MCF 10A (cell line): ENCODE measurements around the gene ERGIC1. TPM values are rescaled to one million over a fixed set of nuclear protein-coding genes. Genes with fewer than 3 reads are reported as not detected.

Experiments
- BruUV-seq: library from RNA; stranded (reverse); fragments of 400-500 nt; replicated peaks from 2 replicates; lab custom pipeline; 2021; lab: Mats Ljungman, UMichigan
- CTCF ChIA-PET: fragments of 300-600 bp; sonication (Branson Sonifier 250); formaldehyde crosslinking; extraction: SDS; loops from one replicate; lab custom pipeline; 2021; ENCODE audit warnings: antibody characterized with exemption, inconsistent platforms; lab: Yijun Ruan, JAX
- POLR2A ChIA-PET: fragments of 300-600, 350-650 bp; sonication (Branson Sonifier 250); formaldehyde crosslinking; extraction: SDS; loops from one replicate; lab custom pipeline; 2020; ENCODE audit warnings: antibody characterized with exemption, inconsistent platforms; lab: Yijun Ruan, JAX
- DNase-seq: peaks from one replicate; pipeline ENCODE4 v3.0.0-alpha.2; 2018; ENCODE audit not compliant: unreplicated experiment
- H3K27ac Mint-ChIP-seq: one replicate; pipeline ENCODE4 v1.8.0; 2022; ENCODE audit warnings: mild to moderate bottlenecking, low read depth, mixed read lengths; ENCODE audit not compliant: unreplicated experiment
- H3K27me3 Mint-ChIP-seq: one replicate; pipeline ENCODE4 v1.8.0; 2022; ENCODE audit warnings: mixed read lengths; ENCODE audit not compliant: insufficient read depth, unreplicated experiment
- H3K36me3 Mint-ChIP-seq: one replicate; pipeline ENCODE4 v1.8.0; 2022; ENCODE audit warnings: mild to moderate bottlenecking, moderate library complexity, mixed read lengths; ENCODE audit not compliant: insufficient read depth, unreplicated experiment
- H3K4me1 Mint-ChIP-seq: one replicate; pipeline ENCODE4 v1.8.0; 2022; ENCODE audit warnings: mixed read lengths; ENCODE audit not compliant: insufficient read depth, unreplicated experiment
- H3K4me3 Mint-ChIP-seq: one replicate; pipeline ENCODE4 v1.8.0; 2022; ENCODE audit warnings: mild to moderate bottlenecking, moderate library complexity, mixed read lengths; ENCODE audit not compliant: unreplicated experiment
- H3K9me3 Mint-ChIP-seq: one replicate; pipeline ENCODE4 v1.8.0; 2022; ENCODE audit warnings: mixed read lengths; ENCODE audit not compliant: unreplicated experiment
- intact Hi-C: fragments of 100-400 bp; cut with micrococcal nuclease; formaldehyde crosslinking; loops from 2 replicates; pipeline ENCODE4 v1.14.1; 2022
- total RNA-seq: library from RNA; stranded (reverse); gene quantifications from 2 replicates; pipeline ENCODE4 v1.2.3, GENCODE V29; 2022
- TF ChIP-seq, protein P1 (sequence below): fragments of 200-600 bp; IDR thresholded peaks from one replicate; pipeline ENCODE4 v1.8.0; 2022; ENCODE audit warnings: antibody characterized with exemption, mild to moderate bottlenecking; ENCODE audit not compliant: unreplicated experiment

Gene ERGIC1
- total RNA-seq, 1 experiment from 2014 or later, result 257 TPM

DNA sequence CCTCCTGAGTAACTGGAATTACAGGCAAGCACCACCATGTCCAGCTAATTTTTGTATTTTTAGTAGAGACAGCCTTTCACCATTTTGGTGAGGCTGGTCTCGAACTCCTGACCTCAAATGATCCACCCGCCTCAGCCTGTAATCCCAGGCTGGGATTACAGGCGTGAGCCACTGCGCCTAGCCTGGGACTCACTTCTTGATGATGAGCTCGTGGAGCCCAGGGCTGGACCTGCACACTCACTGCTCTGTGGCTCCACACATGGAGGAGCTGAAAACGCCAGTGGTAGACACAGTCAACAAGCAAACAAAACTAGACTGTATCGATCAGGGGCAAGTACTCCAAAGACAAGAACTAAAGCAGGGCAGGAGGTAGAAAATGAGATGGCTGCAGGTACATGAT lies 65.4 kb downstream of the ERGIC1 start:
- TSS peak; percentile 88 for BruUV-seq
- no peak for DNase-seq
- TF ChIP-seq, protein P1, sequence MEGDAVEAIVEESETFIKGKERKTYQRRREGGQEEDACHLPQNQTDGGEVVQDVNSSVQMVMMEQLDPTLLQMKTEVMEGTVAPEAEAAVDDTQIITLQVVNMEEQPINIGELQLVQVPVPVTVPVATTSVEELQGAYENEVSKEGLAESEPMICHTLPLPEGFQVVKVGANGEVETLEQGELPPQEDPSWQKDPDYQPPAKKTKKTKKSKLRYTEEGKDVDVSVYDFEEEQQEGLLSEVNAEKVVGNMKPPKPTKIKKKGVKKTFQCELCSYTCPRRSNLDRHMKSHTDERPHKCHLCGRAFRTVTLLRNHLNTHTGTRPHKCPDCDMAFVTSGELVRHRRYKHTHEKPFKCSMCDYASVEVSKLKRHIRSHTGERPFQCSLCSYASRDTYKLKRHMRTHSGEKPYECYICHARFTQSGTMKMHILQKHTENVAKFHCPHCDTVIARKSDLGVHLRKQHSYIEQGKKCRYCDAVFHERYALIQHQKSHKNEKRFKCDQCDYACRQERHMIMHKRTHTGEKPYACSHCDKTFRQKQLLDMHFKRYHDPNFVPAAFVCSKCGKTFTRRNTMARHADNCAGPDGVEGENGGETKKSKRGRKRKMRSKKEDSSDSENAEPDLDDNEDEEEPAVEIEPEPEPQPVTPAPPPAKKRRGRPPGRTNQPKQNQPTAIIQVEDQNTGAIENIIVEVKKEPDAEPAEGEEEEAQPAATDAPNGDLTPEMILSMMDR, result no peak
- Mint-ChIP-seq H3K9me3 (no peaks in the 10 kb centered on the region), H3K4me1 (peaks cover 88% of the 10 kb centered on the region), H3K27me3 (no peaks in the 10 kb centered on the region), H3K36me3 (peaks cover 81% of the 10 kb centered on the region), H3K4me3 (no peak overlapping the region), H3K27ac (peak overlapping the region; percentile 98)
- POLR2A ChIA-PET, result interaction anchor here (0.7 to 13.3 kb wide), 32 partner anchors 9 to 189 kb away, joined by 3 to 910 read pairs (median 6); partner anchors contain the start of genes ATP6V0E1 and DUSP1
- CTCF ChIA-PET, result interaction anchor here (0.6 to 3.4 kb wide), 18 partner anchors 12 to 186 kb away, joined by 3 to 22 read pairs (median 4); partner anchors contain the start of gene DUSP1
- intact Hi-C loops, result no loop called here

DNA sequence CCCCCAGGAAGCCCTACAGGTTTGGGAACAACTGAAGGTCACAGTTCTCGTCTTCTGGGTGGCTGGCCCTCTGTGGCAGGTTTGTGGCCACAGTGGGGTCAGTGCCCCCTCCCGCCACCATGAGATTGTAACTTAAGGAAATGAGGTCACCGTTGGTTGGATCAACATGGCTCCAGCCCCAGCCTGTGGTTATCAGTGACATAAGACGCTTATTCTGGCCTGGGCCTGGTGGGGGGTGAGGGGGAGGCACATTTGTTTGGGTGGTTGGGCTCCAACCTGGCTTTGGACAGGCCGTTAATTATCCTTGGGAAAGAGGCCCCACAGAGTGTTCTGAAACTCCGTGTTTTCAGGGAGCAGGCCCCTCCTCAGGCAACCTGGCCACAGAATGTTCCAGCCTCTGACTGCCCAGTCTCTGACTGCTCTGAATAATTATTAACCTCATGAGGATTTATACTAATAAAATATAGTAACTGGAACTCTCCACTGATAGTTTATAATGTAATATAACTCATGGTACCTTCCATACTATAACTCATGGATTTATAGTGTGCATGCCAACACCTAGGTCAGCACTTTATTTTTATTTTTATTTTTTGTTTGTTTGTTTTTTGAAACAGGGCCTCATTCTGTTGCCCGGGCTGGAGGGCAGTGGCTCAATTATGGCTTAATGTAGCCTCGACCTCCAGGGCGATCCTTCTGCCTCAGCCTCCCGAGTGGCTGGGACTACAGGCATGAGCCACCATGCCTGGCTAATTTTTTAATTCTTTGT lies 67.1 kb downstream of the ERGIC1 start:
- Mint-ChIP-seq H3K36me3 (peaks cover 79% of the 10 kb centered on the region), H3K4me3 (peak overlapping the region; percentile 38), H3K27ac (peak overlapping the region; percentile 98), H3K9me3 (no peaks in the 10 kb centered on the region), H3K4me1 (peaks cover 93% of the 10 kb centered on the region), H3K27me3 (no peaks in the 10 kb centered on the region)
- no TSS peak for BruUV-seq
- TF ChIP-seq, protein P1, result no peak
- intact Hi-C loops, result loop anchor here (5.0 kb wide), 3 partner anchors 34 to 169 kb away; no protein-coding TSS in a partner anchor
- peak; percentile 87 for DNase-seq
- POLR2A ChIA-PET, result interaction anchor here (0.9 to 13.3 kb wide), 15 partner anchors 10 to 190 kb away, joined by 3 to 910 read pairs (median 10); partner anchors contain the start of gene DUSP1
- CTCF ChIA-PET, result interaction anchor here (0.5 to 3.4 kb wide), 15 partner anchors 14 to 905 kb away, joined by 3 to 22 read pairs (median 3); no protein-coding TSS in a partner anchor

DNA sequence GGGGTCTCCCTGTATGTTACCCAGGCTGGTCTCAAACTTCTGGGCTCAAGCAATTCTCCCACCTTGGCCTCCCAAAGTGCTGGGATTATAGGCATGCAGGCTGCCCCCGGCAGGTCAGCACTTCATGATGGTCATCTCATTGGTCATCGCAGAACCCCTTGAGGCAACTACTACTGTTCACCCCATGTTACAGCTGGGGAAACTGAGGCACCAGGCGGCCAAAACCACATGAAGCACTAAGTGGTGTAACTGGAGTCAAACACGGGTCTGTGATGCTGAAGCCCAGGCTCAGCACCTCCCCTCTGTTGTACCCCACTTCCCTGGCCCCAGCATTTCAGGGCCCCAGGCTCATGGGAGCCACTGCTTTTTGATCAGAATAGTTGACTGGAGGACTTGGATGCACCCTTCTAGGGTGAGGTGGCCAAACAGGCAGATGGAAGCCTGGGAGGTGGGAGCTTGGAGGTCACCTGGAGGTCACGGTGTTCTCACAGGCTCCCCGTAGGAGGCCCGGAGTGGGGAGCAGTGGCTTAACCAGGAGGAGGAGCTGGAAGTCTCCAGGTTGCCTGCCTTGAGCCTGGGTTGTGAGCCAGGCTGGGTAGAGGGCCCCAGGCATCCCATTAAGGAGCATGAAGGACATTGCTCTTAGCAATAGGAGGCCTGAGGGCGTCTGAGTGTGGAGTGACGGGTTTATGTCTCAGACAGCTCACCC lies 67.9 kb downstream of the ERGIC1 start:
- peaks cover 74% of the 10 kb centered on the region for H3K36me3 Mint-ChIP-seq
- intact Hi-C loops, result loop anchor here (5.0 kb wide), 3 partner anchors 35 to 170 kb away; no protein-coding TSS in a partner anchor
- BruUV-seq, result no TSS peak
- ChIA-PET CTCF (interaction anchor here (0.6 to 3.4 kb wide), 11 partner anchors 14 to 905 kb away, joined by 3 to 15 read pairs (median 3); no protein-coding TSS in a partner anchor), POLR2A (interaction anchor here (0.9 to 13.3 kb wide), 8 partner anchors 15 to 169 kb away, joined by 3 to 910 read pairs (median 24); partner anchors contain the start of gene DUSP1)
- H3K9me3 Mint-ChIP-seq, result no peaks in the 10 kb centered on the region
- H3K4me1 Mint-ChIP-seq, result peaks cover 87% of the 10 kb centered on the region
- no peaks in the 10 kb centered on the region for H3K27me3 Mint-ChIP-seq
- peak overlapping the region; percentile 98 for H3K27ac Mint-ChIP-seq
- H3K4me3 Mint-ChIP-seq, result no peak overlapping the region
- TF ChIP-seq, protein P1, result no peak
- peak; percentile 66 for DNase-seq
